NCI-H748 (cell line): Measurements from ENCODE around the gene ZNF157.
A peak's percentile ranks its signal among the peaks of the same experiment; 100 is the strongest.
"Not testable (repeated sequence)": the region's sequence is repeated elsewhere in the genome, so short reads cannot be mapped to it uniquely, and the experiment has no call there.

Experiments
- DNase-seq: peaks from one replicate; lab custom pipeline; 2025; ENCODE audit not compliant: unreplicated experiment; lab: John Stamatoyannopoulos, UW

Gene ZNF157

GRCh38 chrX:47370278-47370677, at the start of gene ZNF157:
Gene ZNF157, plus strand, starts transcription at chrX:47370578. Its CDS starts 91 bp downstream, at chrX:47370669.
- no peak for DNase-seq

GRCh38 chrX:47321386-47321785, 49.0 kb upstream of the ZNF157 start:
- DNase-seq: no peak

DNA sequence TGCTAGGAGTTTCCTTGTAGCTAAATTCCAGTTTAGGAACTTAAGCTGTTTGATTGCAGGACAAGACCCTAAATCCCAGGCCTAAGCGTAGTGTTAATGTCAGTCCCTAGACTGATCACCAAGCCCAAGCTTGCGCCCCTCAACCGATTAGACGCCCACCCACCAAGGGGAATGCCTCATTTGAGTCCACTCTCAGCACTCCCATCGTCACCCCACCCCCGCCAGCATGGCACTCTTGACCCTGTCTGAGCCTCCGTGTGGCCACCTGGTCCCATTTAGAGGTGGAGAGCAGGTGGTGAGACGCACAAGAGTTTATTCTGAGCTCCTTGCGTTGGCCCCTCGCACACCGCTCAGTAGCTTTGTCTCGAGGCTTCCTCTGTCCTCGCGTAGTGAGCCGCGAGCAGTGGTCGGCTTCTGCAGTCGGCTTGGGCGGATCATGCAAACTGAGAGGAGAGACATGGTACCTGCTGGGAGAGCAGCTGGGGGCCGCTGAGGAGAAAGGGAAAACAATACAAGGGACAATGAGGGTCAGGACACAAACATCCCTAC, 48.5 kb upstream of the ZNF157 start:
- DNase-seq: peak; percentile 23

DNA sequence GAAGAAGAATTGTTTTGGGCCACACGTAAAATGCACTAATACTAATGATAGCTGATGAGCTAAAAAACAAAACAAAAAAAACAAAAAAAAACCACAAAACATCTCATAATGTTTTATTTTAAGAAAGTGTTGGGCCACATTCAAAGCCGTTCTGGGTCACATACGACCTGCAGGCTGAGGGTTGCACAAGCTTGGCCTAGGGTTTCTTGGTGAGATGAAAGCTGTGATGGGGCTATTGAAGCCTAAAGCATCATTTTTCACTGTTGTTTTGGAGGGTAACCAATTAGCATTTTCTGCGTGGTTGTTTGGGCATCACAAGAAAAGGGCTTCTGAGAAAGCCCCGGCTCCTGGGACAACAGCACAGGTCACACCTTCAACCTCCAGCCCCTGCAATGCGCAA, 42.5 kb upstream of the ZNF157 start:
- no peak for DNase-seq

DNA sequence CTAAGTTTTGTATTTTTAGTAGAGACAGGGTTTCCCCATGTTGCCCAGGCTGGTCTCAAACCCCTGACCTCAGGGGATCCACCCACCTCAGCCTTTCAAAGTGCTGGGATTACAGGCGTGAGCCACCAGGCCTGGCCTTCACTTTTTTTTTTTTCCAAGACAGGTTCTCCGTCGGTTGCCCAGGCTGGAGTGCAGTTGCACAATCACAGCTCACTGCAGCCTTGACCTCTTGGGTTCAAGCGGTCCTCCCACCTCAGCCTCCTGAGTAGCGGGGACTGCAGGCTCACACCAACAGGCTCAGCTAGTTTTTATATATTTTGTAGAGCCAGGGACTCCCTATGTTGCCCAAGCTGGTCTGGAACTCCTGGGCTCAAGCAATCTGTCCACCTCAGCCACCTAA, 37.6 kb upstream of the ZNF157 start:
- DNase-seq: not testable (repeated sequence)

DNA sequence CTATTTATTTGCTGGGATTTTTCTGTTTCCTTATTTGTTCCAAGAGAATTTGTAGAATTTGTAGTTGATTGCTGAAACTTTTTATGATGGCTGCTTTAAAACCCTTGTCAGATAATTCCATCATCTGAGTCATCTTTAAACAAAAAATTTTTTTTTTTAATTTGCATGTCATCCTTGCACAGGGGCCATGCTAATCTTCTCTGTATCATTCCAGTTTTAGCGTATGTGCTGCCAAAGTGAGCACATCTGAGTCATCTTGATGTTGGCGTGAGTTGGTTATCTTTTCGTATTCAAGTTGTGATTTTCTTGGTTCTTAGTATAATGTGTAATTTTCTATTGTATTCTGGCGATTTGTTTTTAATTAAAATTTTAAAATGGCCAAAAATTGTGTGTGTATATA, 18.7 kb upstream of the ZNF157 start:
- DNase-seq: no peak

DNA sequence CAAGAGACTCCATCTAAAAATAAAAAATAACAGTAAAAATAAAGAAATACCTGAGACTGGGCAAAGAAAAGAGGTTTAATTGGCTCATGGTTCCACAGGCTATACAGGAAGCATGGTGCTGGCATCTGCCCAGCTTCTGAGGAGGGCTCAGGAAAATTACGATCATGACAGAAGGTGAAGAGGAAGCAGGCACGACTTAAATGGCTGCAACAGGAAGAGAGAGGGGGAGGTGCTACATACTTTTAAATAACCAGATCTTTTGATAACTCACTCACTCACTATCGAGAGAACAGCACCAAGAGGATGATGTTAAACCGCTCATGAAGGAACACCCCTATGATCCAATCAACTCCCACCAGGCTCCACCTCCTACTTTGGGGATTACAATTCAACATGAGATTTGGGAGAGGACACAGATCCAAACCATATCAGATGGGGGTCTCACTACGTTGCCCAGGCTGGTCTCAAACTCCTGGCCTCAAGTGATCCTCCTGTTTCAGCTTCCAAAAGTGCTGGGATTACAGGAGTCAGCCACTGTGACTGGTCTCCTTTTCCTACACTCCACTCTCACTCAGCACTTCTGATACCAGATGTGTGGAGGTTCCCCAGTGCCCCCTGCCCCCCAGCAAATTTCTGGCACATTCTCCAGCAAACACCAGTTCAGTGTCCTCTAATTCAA, 11.9 kb upstream of the ZNF157 start:
- DNase-seq: no peak

GRCh38 chrX:47360423-47361179, 9.8 kb upstream of the ZNF157 start:
- DNase-seq: no peak

DNA sequence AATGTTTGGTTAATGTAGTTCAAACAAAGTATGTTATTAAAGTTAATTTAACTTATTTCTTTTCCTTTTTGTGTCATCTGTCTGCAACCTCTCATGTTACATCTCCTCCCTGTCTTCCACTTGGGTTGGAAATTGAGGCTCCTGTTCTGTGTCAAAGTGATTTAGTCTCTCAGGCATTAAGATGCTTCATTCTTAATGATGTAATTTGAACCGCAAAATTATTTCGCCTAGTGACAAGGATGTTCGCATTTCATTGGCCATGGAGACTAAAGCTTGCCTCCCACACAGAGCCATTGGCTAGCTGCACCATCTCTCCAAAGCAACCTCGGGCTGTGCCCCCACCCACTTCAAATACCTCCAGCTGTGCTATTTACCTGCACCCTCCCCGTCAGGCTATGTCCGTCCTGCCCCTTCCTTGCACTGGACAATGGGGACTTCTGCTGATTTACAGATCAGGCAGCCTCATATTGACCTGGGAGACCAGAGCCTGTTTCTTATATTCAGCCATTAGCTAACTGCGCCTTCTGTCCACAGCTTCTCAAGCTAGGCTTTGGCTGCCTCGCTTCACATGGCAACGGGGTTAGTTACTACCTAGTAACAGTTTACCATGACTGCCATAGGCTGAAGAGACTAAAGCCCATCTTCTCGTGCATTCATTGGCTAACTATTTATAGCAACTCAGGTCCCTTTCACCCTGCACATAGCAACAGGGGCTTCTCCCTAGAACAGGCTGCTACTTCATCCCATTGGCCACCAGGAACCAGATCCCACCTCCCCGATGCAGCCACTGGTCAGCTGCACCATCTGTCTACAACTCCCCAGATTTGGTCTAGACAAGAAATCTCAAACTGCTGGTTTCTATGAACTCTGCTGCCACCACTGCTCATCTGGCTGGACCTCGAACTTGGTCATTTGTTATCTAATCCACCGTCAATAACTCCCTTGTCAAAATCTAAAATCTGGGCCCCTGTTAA, 8.6 kb upstream of the ZNF157 start:
- peak; percentile 98 for DNase-seq

- peak; percentile 95 for DNase-seq
These were observed 4.2 kb upstream of the ZNF157 start for GRCh38 chrX:47366041-47366722.

GRCh38 chrX:47373198-47373597, 2.8 kb downstream of the ZNF157 start:
- DNase-seq: no peak

DNA sequence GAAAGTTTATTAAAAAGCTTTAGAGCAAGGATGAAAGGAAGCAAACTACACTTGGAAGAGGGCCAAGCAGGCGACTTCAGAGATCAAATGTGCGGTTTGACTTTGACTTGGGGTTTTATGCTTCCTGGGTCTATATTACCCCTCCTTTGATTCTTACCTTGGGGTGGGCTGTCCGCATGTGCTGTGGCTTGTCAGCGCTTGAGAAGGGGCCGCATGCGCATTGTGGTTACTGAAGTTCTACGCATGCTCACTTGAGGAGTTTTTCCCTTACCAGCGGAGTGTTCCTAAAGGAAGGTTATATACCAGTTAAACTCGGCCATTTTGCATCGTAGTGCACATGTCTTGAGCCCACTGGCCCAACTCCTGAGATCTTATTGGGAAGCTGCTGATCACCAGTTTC, 9.9 kb downstream of the ZNF157 start:
- no peak for DNase-seq

- not testable (repeated sequence) for DNase-seq
These were observed 10.5 kb downstream of the ZNF157 start for GRCh38 chrX:47380837-47381236.

- peak; percentile 81 for DNase-seq
These were observed 14.1 kb downstream of the ZNF157 start for GRCh38 chrX:47384502-47384901.

DNA sequence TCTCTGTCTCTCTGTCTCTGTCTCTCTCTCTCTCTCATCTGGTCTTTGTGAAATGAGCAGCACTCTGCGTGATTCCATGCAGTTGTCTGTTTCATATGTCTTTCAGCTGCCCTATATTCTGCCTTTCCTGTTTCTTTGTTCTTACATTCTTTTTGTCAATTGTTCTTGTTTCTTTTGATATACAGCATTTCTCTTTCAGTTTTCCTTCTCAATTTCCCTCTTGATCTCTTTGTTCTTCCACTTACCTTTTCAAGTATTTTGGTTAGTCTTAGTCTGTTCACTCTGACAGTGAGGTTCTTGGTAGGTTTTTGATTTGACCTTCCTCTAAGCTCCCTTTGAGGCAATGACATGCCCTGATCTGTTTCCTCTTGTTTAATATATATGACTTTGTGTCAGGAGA, 20.4 kb downstream of the ZNF157 start:
- no peak for DNase-seq

DNA sequence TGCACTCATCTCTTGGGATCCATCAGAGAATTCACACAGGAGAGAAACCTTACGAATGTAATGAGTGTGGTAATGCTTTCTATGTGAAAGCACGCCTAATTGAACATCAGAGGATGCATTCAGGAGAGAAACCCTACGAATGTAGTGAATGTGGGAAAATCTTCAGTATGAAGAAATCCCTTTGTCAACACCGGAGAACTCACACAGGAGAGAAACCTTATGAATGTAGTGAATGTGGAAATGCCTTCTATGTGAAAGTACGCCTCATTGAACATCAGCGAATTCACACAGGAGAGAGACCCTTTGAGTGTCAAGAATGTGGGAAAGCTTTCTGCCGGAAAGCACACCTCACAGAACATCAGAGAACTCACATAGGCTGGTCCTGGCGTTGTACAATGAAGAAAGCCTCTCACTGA, 42.8 kb downstream of the ZNF157 start:
- DNase-seq: no peak

DNA sequence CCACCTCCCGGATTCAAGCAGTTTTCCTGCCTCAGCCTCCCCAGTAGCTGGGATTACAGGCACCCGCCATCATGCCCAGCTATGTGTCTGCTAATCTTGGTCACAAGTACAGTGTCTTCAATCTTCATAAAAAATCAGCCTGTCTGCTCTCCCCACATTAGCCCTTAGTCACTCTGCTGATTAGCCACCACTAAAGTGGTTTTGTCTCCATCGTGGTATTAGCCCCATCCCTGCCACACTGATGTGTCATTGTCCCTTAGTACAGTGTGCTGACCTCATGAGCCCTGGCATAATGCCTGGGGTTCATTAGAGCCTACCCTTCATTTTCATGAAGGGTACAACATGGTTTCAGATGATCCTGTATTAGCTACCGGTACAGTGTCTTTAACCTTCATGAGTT, 49.9 kb downstream of the ZNF157 start:
- DNase-seq: no peak

- no peak for DNase-seq
These were observed 50.6 kb downstream of the ZNF157 start for GRCh38 chrX:47420962-47421361.

- no peak for DNase-seq
These were observed 52.1 kb downstream of the ZNF157 start for GRCh38 chrX:47422444-47422843.

GRCh38 chrX:47430925-47431324, 60.5 kb downstream of the ZNF157 start:
- DNase-seq: no peak

- no peak for DNase-seq
These were observed 76.1 kb downstream of the ZNF157 start for GRCh38 chrX:47446431-47446830.
